ENCODE measurements around the gene MAP1LC3C.
"Not testable (repeated sequence)": the region's sequence is repeated elsewhere in the genome, so short reads cannot be mapped to it uniquely, and the experiment has no call there.

MAP1LC3C gene

GRCh38 chr1:241990040-241990439 lies 8.9 kb downstream of the MAP1LC3C start:
- no peak for DNase-seq

GRCh38 chr1:241988389-241988930 lies 10.4 kb downstream of the MAP1LC3C start:
- DNase-seq, result not testable (repeated sequence)

- DNase-seq, result peak; percentile 28
Observed at GRCh38 chr1:241985787-241986186, 13.1 kb downstream of the MAP1LC3C start.

- no peak for DNase-seq
Observed at GRCh38 chr1:241979926-241980325, 19.0 kb downstream of the MAP1LC3C start.

GRCh38 chr1:241979071-241979470 lies 19.8 kb downstream of the MAP1LC3C start:
- DNase-seq, result no peak

GRCh38 chr1:241976229-241976628 lies 22.7 kb downstream of the MAP1LC3C start:
- DNase-seq, result no peak

- DNase-seq, result no peak
Observed at GRCh38 chr1:241972703-241973369, 26.1 kb downstream of the MAP1LC3C start.

- DNase-seq, result no peak
Observed at GRCh38 chr1:241968611-241969010, 30.3 kb downstream of the MAP1LC3C start.

GRCh38 chr1:241964550-241965282 lies 34.2 kb downstream of the MAP1LC3C start:
- no peak for DNase-seq

- no peak for DNase-seq
Observed at GRCh38 chr1:241963722-241964121, 35.2 kb downstream of the MAP1LC3C start.

- DNase-seq, result no peak
Observed at GRCh38 chr1:241962153-241962552, 36.7 kb downstream of the MAP1LC3C start.

- DNase-seq, result no peak
Observed at GRCh38 chr1:241957692-241958494, 41.0 kb downstream of the MAP1LC3C start, which contains the start of gene BECN2. BECN2 (plus strand) TSS chr1:241957767; CDS start chr1:241957767, 0 bp downstream.

GRCh38 chr1:241950390-241950789 lies 48.5 kb downstream of the MAP1LC3C start:
- DNase-seq, result no peak

GRCh38 chr1:241947354-241947753 lies 51.5 kb downstream of the MAP1LC3C start:
- DNase-seq, result no peak

Data from DMS153 (cell line).